SJCRH30 (cell line): ENCODE data around the gene VSX1. TPM values are rescaled to one million over a fixed set of nuclear protein-coding genes. Genes with fewer than 3 reads are reported as not detected.

Experiments
- DNase-seq, 2 experiments: peaks; one replicate each; pipeline ENCODE4 v3.0.0-alpha.2; 2015 to 2020
- H3K27ac ChIP-seq: fragments of 250-450 bp; sonication (Bioruptor Pico); 2 replicates; pipeline ENCODE4 v1.5.1; 2020; ENCODE audit warnings: mild to moderate bottlenecking, moderate library complexity
- H3K27me3 ChIP-seq: fragments of 250-450 bp; sonication (Bioruptor Pico); 2 replicates; pipeline ENCODE4 v1.5.1; 2020; ENCODE audit warnings: mild to moderate bottlenecking, moderate library complexity
- H3K36me3 ChIP-seq: fragments of 250-450 bp; sonication (Bioruptor Pico); 2 replicates; pipeline ENCODE4 v1.5.1; 2020; ENCODE audit warnings: mild to moderate bottlenecking, moderate library complexity
- H3K4me1 ChIP-seq: fragments of 250-450 bp; sonication (Bioruptor Pico); 2 replicates; pipeline ENCODE4 v1.5.1; 2020; ENCODE audit warnings: mild to moderate bottlenecking, moderate library complexity
- H3K4me3 ChIP-seq: fragments of 250-450 bp; sonication (Bioruptor Pico); 2 replicates; pipeline ENCODE4 v1.5.1; 2020; ENCODE audit warnings: mild to moderate bottlenecking, moderate library complexity
- H3K9me3 ChIP-seq: fragments of 250-450 bp; sonication (Bioruptor Pico); replicated peaks from 2 replicates; pipeline ENCODE4 v1.5.1; 2020; ENCODE audit warnings: mild to moderate bottlenecking, moderate library complexity
- total RNA-seq: library from RNA; depleted of rRNA; stranded (reverse); fragments of >200 nt; shearing (Covaris generic); gene quantifications from 2 replicates; pipeline ENCODE4 v1.2.3, GENCODE V29; 2014

Gene VSX1
- total RNA-seq, 1 experiment from 2014 or later: 0.06 TPM

GRCh38 chr20:25046181-25046641, 35.7 kb downstream of the VSX1 start:
- no peak for DNase-seq
- H3K36me3 ChIP-seq: no peaks in the 10 kb centered on the region

GRCh38 chr20:25045343-25045712, 36.6 kb downstream of the VSX1 start:
- Histone ChIP-seq H3K27ac (no peak overlapping the region), H3K9me3 (no peaks in the 10 kb centered on the region), H3K27me3 (peaks cover 13% of the 10 kb centered on the region; the same call in 1 of the 2 replicates), H3K4me3 (no peak overlapping the region), H3K4me1 (peaks cover 6% of the 10 kb centered on the region), H3K36me3 (no peaks in the 10 kb centered on the region)
- no peak for DNase-seq

More at GRCh38 chr20:25046181-25046641, 35.7 kb downstream of the VSX1 start:
- Histone ChIP-seq H3K9me3 (no peaks in the 10 kb centered on the region), H3K27ac (no peak overlapping the region), H3K27me3 (peaks cover 13% of the 10 kb centered on the region; the same call in 1 of the 2 replicates), H3K4me3 (no peak overlapping the region), H3K4me1 (no peaks in the 10 kb centered on the region)

GRCh38 chr20:25044660-25045342, 37.1 kb downstream of the VSX1 start:
- peaks cover 9% of the 10 kb centered on the region for H3K4me1 ChIP-seq
- H3K27me3 ChIP-seq: peaks cover 13% of the 10 kb centered on the region; the same call in 1 of the 2 replicates
- no peaks in the 10 kb centered on the region for H3K9me3 ChIP-seq
- no peak overlapping the region for H3K4me3 ChIP-seq
- DNase-seq: no peak
- no peaks in the 10 kb centered on the region for H3K36me3 ChIP-seq
- no peak overlapping the region for H3K27ac ChIP-seq

GRCh38 chr20:25044261-25044560, 37.7 kb downstream of the VSX1 start:
- no peak for DNase-seq
- Histone ChIP-seq H3K36me3 (no peaks in the 10 kb centered on the region), H3K4me1 (peaks cover 14% of the 10 kb centered on the region), H3K27me3 (peaks cover 13% of the 10 kb centered on the region; the same call in 1 of the 2 replicates), H3K4me3 (no peak overlapping the region), H3K27ac (no peak overlapping the region), H3K9me3 (no peaks in the 10 kb centered on the region)

- Histone ChIP-seq H3K27me3 (peaks cover 13% of the 10 kb centered on the region; the same call in 1 of the 2 replicates), H3K27ac (no peak overlapping the region)
- no peak for DNase-seq
Observed at GRCh38 chr20:25043499-25044260, 38.3 kb downstream of the VSX1 start.

GRCh38 chr20:25042531-25043498, 39.1 kb downstream of the VSX1 start:
- Histone ChIP-seq H3K27ac (no peak overlapping the region), H3K4me3 (no peak overlapping the region), H3K27me3 (peaks cover 13% of the 10 kb centered on the region; the same call in 1 of the 2 replicates), H3K36me3 (no peaks in the 10 kb centered on the region), H3K9me3 (no peaks in the 10 kb centered on the region), H3K4me1 (peaks cover 28% of the 10 kb centered on the region)
- DNase-seq: no peak

More at GRCh38 chr20:25043499-25044260, 38.3 kb downstream of the VSX1 start:
- Histone ChIP-seq H3K36me3 (no peaks in the 10 kb centered on the region), H3K4me3 (no peak overlapping the region), H3K4me1 (peaks cover 19% of the 10 kb centered on the region), H3K9me3 (no peaks in the 10 kb centered on the region)

GRCh38 chr20:25041813-25042530, 40.0 kb downstream of the VSX1 start:
- Histone ChIP-seq H3K4me1 (peaks cover 36% of the 10 kb centered on the region), H3K9me3 (no peaks in the 10 kb centered on the region), H3K27me3 (peaks cover 13% of the 10 kb centered on the region; the same call in 1 of the 2 replicates), H3K4me3 (no peak overlapping the region), H3K36me3 (no peaks in the 10 kb centered on the region), H3K27ac (no peak overlapping the region)
- no peak for DNase-seq

- Histone ChIP-seq H3K4me3 (no peak overlapping the region), H3K36me3 (no peaks in the 10 kb centered on the region), H3K27me3 (peaks cover 6% of the 10 kb centered on the region; the same call in 1 of the 2 replicates), H3K4me1 (peaks cover 50% of the 10 kb centered on the region), H3K27ac (peak overlapping the region; percentile 18; the same call in 1 of the 2 replicates), H3K9me3 (no peaks in the 10 kb centered on the region)
- peak; percentile 57 to 66 for DNase-seq
Observed at GRCh38 chr20:25040438-25040831, 41.5 kb downstream of the VSX1 start.

- peak; percentile 94 to 96 for DNase-seq
- H3K4me3 ChIP-seq: no peak overlapping the region
- peaks cover 51% of the 10 kb centered on the region for H3K4me1 ChIP-seq
- no peaks in the 10 kb centered on the region for H3K36me3 ChIP-seq
- H3K9me3 ChIP-seq: no peaks in the 10 kb centered on the region
- peak overlapping the region; percentile 18; the same call in 1 of the 2 replicates for H3K27ac ChIP-seq
- peaks cover 2% of the 10 kb centered on the region; the same call in 1 of the 2 replicates for H3K27me3 ChIP-seq
Observed at GRCh38 chr20:25039697-25040437, 42.1 kb downstream of the VSX1 start.

- Histone ChIP-seq H3K9me3 (no peaks in the 10 kb centered on the region), H3K27ac (no peak overlapping the region), H3K36me3 (no peaks in the 10 kb centered on the region), H3K4me3 (no peak overlapping the region), H3K27me3 (no peaks in the 10 kb centered on the region), H3K4me1 (peaks cover 55% of the 10 kb centered on the region)
- no peak for DNase-seq
Observed at GRCh38 chr20:25038591-25039015, 43.3 kb downstream of the VSX1 start.

- no peaks in the 10 kb centered on the region for H3K27me3 ChIP-seq
- peaks cover 61% of the 10 kb centered on the region for H3K4me1 ChIP-seq
- H3K27ac ChIP-seq: no peak overlapping the region
- DNase-seq: no peak
- no peaks in the 10 kb centered on the region for H3K9me3 ChIP-seq
- no peak overlapping the region for H3K4me3 ChIP-seq
- H3K36me3 ChIP-seq: no peaks in the 10 kb centered on the region
Observed at GRCh38 chr20:25038103-25038410, 43.9 kb downstream of the VSX1 start.

GRCh38 chr20:25037288-25038102, 44.4 kb downstream of the VSX1 start:
- Histone ChIP-seq H3K9me3 (no peaks in the 10 kb centered on the region), H3K36me3 (no peaks in the 10 kb centered on the region), H3K4me3 (no peak overlapping the region), H3K27me3 (no peaks in the 10 kb centered on the region), H3K4me1 (peaks cover 63% of the 10 kb centered on the region), H3K27ac (peak overlapping the region; percentile 74; the same call in 1 of the 2 replicates)
- no peak for DNase-seq
